Heart left ventricle (tissue), 16 donors: Measurements from ENCODE around the gene GABBR2. TPM values are rescaled to one million over a fixed set of nuclear protein-coding genes. Genes with fewer than 3 reads are reported as not detected.

ENCODE experiments used
- ATAC-seq, 4 donors: fragments of 200-7000 bp; cut with Tn5 transposase; one replicate each; pipeline ENCODE4 v1.9.1; 2020 to 2022; ENCODE audit warnings: moderate library complexity in 4 of 4, mild to moderate bottlenecking in 3 of 4, moderate number of reproducible peaks in 1 of 4
- DNase-seq, 5 donors: peaks; one replicate each; pipeline ENCODE4 v3.0.0-alpha.2; 2020
- H3K27ac ChIP-seq, 12 donors: fragments of 200-600 bp; sonication (generic) in 4 of 12; one replicate each; pipeline versions ENCODE4 v1.5.0 to v1.8.0; 2016 to 2022; ENCODE audit warnings: mild to moderate bottlenecking in 2 of 12
- H3K27me3 ChIP-seq, 9 donors: fragments of 200-600 bp; sonication (generic) in 2 of 9; one replicate each; pipeline versions ENCODE4 v1.5.1 to v1.8.0; 2016 to 2022; ENCODE audit warnings: mild to moderate bottlenecking in 3 of 9
- H3K36me3 ChIP-seq, 9 donors: fragments of 200-600 bp; sonication (generic) in 2 of 9; one replicate each; pipeline versions ENCODE4 v1.5.0 to v1.8.0; 2018 to 2022; ENCODE audit warnings: mild to moderate bottlenecking in 2 of 9
- H3K4me1 ChIP-seq, 12 donors: fragments of 200-600 bp; sonication (generic) in 4 of 12; one replicate each; pipeline versions ENCODE4 v1.5.0 to v1.8.0; 2016 to 2022; ENCODE audit warnings: mild to moderate bottlenecking in 3 of 12
- H3K4me3 ChIP-seq, 12 donors: fragments of 200-600 bp; sonication (generic) in 4 of 12; one replicate each; pipeline versions ENCODE4 v1.5.0 to v1.8.0; 2017 to 2022; ENCODE audit warnings: mild to moderate bottlenecking in 9 of 12, moderate library complexity in 4 of 12
- H3K9me3 ChIP-seq, 12 donors: fragments of 200-600 bp; sonication (generic) in 4 of 12; one replicate each; pipeline versions ENCODE4 v1.5.0 to v1.8.0; 2016 to 2022; ENCODE audit warnings: mild to moderate bottlenecking in 1 of 12
- POLR2A ChIP-seq, 2 donors: fragments of 450-650 bp; IDR thresholded peaks; one replicate each; pipeline ENCODE4 v1.6.1; 2017; ENCODE audit warnings: antibody characterized with exemption in 2 of 2, mild to moderate bottlenecking in 2 of 2, moderate library complexity in 2 of 2
- WGBS, 4 donors: extraction: QIAGEN DNeasy Blood & Tissue Kit in 2 of 4; methylation state at CpG; one replicate each; pipeline versions ENCODE4 v1.1.5 to v1.1.7; 2013 to 2018; 5-methylcytosine and 5-hydroxymethylcytosine counted together
- intact Hi-C, 10 donors: fragments of 100-400 bp; cut with DNase I; formaldehyde crosslinking; loops; one replicate each; pipeline versions ENCODE4 v1.11.1 to v1.14.2; 2022
- polyA plus RNA-seq, 2 donors: library from polyadenylated mRNA; stranded (reverse); fragments of 200-250 nt; gene quantifications; one replicate each; pipeline ENCODE4 v1.2.3, GENCODE V29; 2013
- total RNA-seq, 9 donors: library from RNA; depleted of rRNA in 2 of 9; stranded (reverse); fragments of >200 nt in 2 of 9; fragmentation: NEBNext Ultra II Directional in 3 of 9; extraction: Animal tissue kit (Norgen Biotek cat#: 25700) in 3 of 9; gene quantifications; one replicate each; pipeline versions ENCODE4 v1.1.0 to v1.2.4, GENCODE V29; 2016 to 2023
- TF ChIP-seq, protein P1 (sequence below), 12 donors: fragments of 200-600 bp; sonication (generic) in 4 of 12; IDR thresholded peaks; one replicate each; pipeline versions ENCODE4 v1.5.0 to v1.8.0; 2018 to 2022; ENCODE audit warnings: antibody characterized with exemption in 12 of 12, mild to moderate bottlenecking in 5 of 12
- donor health status: ischemic (EF 13 %, LVEDD 7.1; RV severe dilation, severe dysfunction).
- donor health status: healthy with polysubstance abuse.
- donor health status: DM: no; HTN: yes; CAD: no.
- donor health status: DM: no; HTN: no; CAD: no.
- donor health status: ischemic (EF 25% LVEDD 6.9; RV normal size, moderate dysfunction).
- donor health status: ischemic (EF 25% LVEDD 5.7; RV mildly dilated, moderate dysfunction).
- donor health status: healthy.
- donor health status: DM: yes; HTN: yes; CAD: no.
- donor health status: ischemic (EF 35%, LVEDD 5.7; RV mildly dilated, moderate dysfunction).
- donor health status: nonischemic (EF 11% LVEDD 7.7; RV severe dilation, severe dysfunction).
- donor health status: DM: yes; HTN: yes; CAD: no.
- donor health status: PGD.
- donor health status: ischemic (EF 29% LVEDD 5.4; RV normal size, mild dysfunction).
- donor health status: nonischemic (EF 23%, LVEDD 6.1; RV moderate dilation, normal function).

The GABBR2 gene
- total and polyA plus RNA-seq, 11 donors = 0.11 to 3.4 (median 0.58) TPM

DNA sequence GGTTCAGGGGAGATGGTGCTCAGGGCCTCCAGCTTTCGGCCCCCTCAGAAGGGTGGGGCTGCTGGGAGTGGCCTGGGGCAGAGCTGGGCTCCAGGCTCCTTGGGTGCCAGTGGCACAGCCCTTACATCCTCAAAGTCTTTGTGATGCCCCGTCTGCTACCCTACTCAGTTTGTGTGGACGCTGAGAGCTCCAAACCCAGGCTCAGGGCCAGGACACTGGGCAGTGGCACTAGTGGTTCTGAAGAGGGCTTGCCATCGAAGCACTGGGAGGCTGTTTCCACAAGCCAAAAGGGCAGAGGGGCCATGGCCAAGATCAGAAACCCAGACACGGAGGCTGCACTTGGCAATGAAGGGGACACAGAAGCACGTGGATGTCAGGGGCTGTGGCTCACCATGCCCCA is 99.1 kb downstream of the GABBR2 start:
- Histone ChIP-seq H3K4me1 (no peaks in the 10 kb centered on the region), H3K4me3 (no peak overlapping the region), H3K27me3 (no peaks in the 10 kb centered on the region), H3K36me3 (no peaks in the 10 kb centered on the region), H3K27ac (no peak overlapping the region), H3K9me3 (no peaks in the 10 kb centered on the region)
- intact Hi-C loops = no loop called here
- ATAC-seq = no peak
- WGBS, 4 donors = 72 to 85% (median 82%) methylated on average over 6 of the region's 6 CpGs
- no peak for DNase-seq
- TF ChIP-seq, protein P1, sequence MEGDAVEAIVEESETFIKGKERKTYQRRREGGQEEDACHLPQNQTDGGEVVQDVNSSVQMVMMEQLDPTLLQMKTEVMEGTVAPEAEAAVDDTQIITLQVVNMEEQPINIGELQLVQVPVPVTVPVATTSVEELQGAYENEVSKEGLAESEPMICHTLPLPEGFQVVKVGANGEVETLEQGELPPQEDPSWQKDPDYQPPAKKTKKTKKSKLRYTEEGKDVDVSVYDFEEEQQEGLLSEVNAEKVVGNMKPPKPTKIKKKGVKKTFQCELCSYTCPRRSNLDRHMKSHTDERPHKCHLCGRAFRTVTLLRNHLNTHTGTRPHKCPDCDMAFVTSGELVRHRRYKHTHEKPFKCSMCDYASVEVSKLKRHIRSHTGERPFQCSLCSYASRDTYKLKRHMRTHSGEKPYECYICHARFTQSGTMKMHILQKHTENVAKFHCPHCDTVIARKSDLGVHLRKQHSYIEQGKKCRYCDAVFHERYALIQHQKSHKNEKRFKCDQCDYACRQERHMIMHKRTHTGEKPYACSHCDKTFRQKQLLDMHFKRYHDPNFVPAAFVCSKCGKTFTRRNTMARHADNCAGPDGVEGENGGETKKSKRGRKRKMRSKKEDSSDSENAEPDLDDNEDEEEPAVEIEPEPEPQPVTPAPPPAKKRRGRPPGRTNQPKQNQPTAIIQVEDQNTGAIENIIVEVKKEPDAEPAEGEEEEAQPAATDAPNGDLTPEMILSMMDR (IDR thresholded peaks at IDR 0.05) = no peak
- no peak for TF ChIP-seq POLR2A (IDR thresholded peaks at IDR 0.05)

- Histone ChIP-seq H3K27me3 (no peaks in the 10 kb centered on the region), H3K4me3 (no peak overlapping the region), H3K27ac (peak overlapping the region in 7 of 12 donors; percentile 29 to 74 (median 40)), H3K9me3 (no peaks in the 10 kb centered on the region), H3K36me3 (no peaks in the 10 kb centered on the region), H3K4me1 (peaks cover 0 to 11% (median 3%) of the 10 kb centered on the region in 12 donors)
- no peak for TF ChIP-seq POLR2A (IDR thresholded peaks at IDR 0.05)
- TF ChIP-seq, protein P1 (IDR thresholded peaks at IDR 0.05) = no peak
- DNase-seq (no peak), ATAC-seq (peak in 1 of 4 donors; percentile 41)
- intact Hi-C loops = no loop called here
- 56 to 60% (median 58%) methylated on average over 7 of the region's 7 CpGs for WGBS, 4 donors
Measured at GRCh38 chr9:98607787-98608186, 100.9 kb downstream of the GABBR2 start.

DNA sequence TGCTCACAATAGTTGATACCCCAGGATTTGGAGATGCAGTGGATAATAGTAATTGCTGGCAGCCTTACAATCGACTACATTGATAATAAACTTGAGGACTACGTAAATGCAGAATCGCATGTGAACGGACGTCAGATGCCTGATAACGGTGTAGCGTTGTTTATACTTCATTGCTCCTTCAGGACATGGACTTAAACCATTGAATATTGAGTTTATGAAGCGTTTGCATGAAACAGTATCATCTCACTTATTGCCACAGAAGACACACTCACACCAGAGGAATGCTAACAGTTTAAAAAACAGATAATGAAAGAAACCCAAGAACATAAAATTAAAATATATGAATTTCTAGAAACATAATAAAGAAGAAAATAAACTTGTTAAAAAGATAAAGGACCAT is 101.6 kb downstream of the GABBR2 start:
- TF ChIP-seq, protein P1 (IDR thresholded peaks at IDR 0.05) = no peak
- no peak for TF ChIP-seq POLR2A (IDR thresholded peaks at IDR 0.05)
- Histone ChIP-seq H3K27me3 (no peaks in the 10 kb centered on the region), H3K27ac (peak overlapping the region in 1 of 12 donors; percentile 66), H3K9me3 (no peaks in the 10 kb centered on the region), H3K4me3 (no peak overlapping the region), H3K36me3 (no peaks in the 10 kb centered on the region), H3K4me1 (peaks cover 0 to 12% (median 6%) of the 10 kb centered on the region in 12 donors)
- no peak for ATAC-seq
- intact Hi-C loops = no loop called here
- no peak for DNase-seq
- 89 to 93% (median 90%) methylated on average over 8 of the region's 8 CpGs for WGBS, 4 donors

GRCh38 chr9:98606730-98607129 is 102.0 kb downstream of the GABBR2 start:
- Histone ChIP-seq H3K4me3 (no peak overlapping the region), H3K9me3 (no peaks in the 10 kb centered on the region), H3K4me1 (peaks cover 0 to 12% (median 6%) of the 10 kb centered on the region in 12 donors), H3K36me3 (no peaks in the 10 kb centered on the region), H3K27ac (no peak overlapping the region), H3K27me3 (no peaks in the 10 kb centered on the region)
- TF ChIP-seq, protein P1 (IDR thresholded peaks at IDR 0.05) = no peak
- no peak for TF ChIP-seq POLR2A (IDR thresholded peaks at IDR 0.05)
- intact Hi-C loops = no loop called here
- no peak for ATAC-seq
- WGBS, 4 donors = 91 to 94% (median 92%) methylated on average over 12 of the region's 12 CpGs
- no peak for DNase-seq
